Panc1 (cell line): ENCODE measurements around the gene GATB. TPM values are rescaled to one million over a fixed set of nuclear protein-coding genes. Genes with fewer than 3 reads are reported as not detected.

Experiments used
- ATAC-seq: fragments of 200-7000 bp; cut with Tn5 transposase; 2 replicates; pipeline ENCODE4 v1.9.1; 2020; ENCODE audit warnings: mild to moderate bottlenecking, moderate library complexity
- BruUV-seq: library from RNA; stranded (reverse); fragments of 400-500 nt; replicated peaks from 2 replicates; lab custom pipeline; 2021; lab: Mats Ljungman, UMichigan
- CTCF ChIA-PET: fragments of 300-600 bp; sonication (Branson Sonifier 250); formaldehyde crosslinking; loops from one replicate; lab custom pipeline; 2022; ENCODE audit warnings: antibody characterized with exemption; lab: Charles Lee
- POLR2A ChIA-PET: fragments of 300-600 bp; sonication (Branson Sonifier 250); formaldehyde crosslinking; loops from one replicate; lab custom pipeline; 2022; ENCODE audit warnings: antibody characterized with exemption; lab: Charles Lee
- DNase-seq: peaks from one replicate; pipeline ENCODE4 v3.0.0-alpha.2; 2010; ENCODE audit warnings: low read depth, low spot score
- H3K27ac ChIP-seq: 2 replicates; pipeline ENCODE4 v1.5.1; 2011; ENCODE audit warnings: mild to moderate bottlenecking, low read length, inconsistent platforms
- H3K27me3 ChIP-seq: fragments of 200-500 bp; sonication (Bioruptor generic); 2 replicates; pipeline ENCODE4 v1.6.0; 2014; ENCODE audit warnings: low read length, inconsistent platforms; ENCODE audit not compliant: control insufficient read depth, insufficient read depth
- H3K36me3 ChIP-seq: fragments of 200-500 bp; sonication (Bioruptor generic); 2 replicates; pipeline ENCODE4 v1.5.1; 2014; ENCODE audit warnings: inconsistent platforms, mild to moderate bottlenecking, low read length, moderate library complexity; ENCODE audit not compliant: control insufficient read depth, insufficient read depth
- H3K4me1 ChIP-seq: 2 replicates; pipeline ENCODE4 v1.5.1; 2011; ENCODE audit warnings: inconsistent platforms, mild to moderate bottlenecking, low read length, moderate library complexity; ENCODE audit not compliant: control insufficient read depth, insufficient read depth
- H3K4me3 ChIP-seq, 2 experiments: 2 replicates each; pipeline ENCODE4 v1.5.1; 2011 to 2012; ENCODE audit warnings: low read depth in 2 of 2, low read length in 2 of 2, mild to moderate bottlenecking in 2 of 2, inconsistent platforms in 1 of 2, moderate library complexity in 1 of 2
- H3K9me3 ChIP-seq: fragments of 200-500 bp; sonication (Bioruptor generic); 2 replicates; pipeline ENCODE4 v1.5.1; 2014; ENCODE audit warnings: low read depth, mild to moderate bottlenecking, inconsistent platforms, low read length, moderate library complexity; ENCODE audit not compliant: control insufficient read depth, insufficient read depth
- CTCF ChIP-seq: fragments of 450-650 bp; IDR thresholded peaks from 2 replicates; pipeline ENCODE4 v1.5.1; 2017; ENCODE audit warnings: mild to moderate bottlenecking
- POLR2AphosphoS5 ChIP-seq: IDR thresholded peaks from 2 replicates; pipeline ENCODE4 v1.6.1; 2012; ENCODE audit warnings: mild to moderate bottlenecking, low read depth, low read length, moderate library complexity
- REST ChIP-seq, 2 experiments: IDR thresholded peaks; 2 replicates each; pipeline ENCODE4 v1.6.1; 2011 to 2012; ENCODE audit warnings: low read depth in 2 of 2, control low read depth in 1 of 2, low read length in 1 of 2, mild to moderate bottlenecking in 1 of 2, moderate library complexity in 1 of 2; ENCODE audit not compliant: insufficient read depth in 1 of 2
- SIN3A ChIP-seq: IDR thresholded peaks from 2 replicates; pipeline ENCODE4 v1.6.1; 2012; ENCODE audit warnings: low read depth, mild to moderate bottlenecking, low read length, moderate library complexity, borderline replicate concordance; ENCODE audit not compliant: insufficient read depth
- TCF7L2 ChIP-seq: IDR thresholded peaks from 2 replicates; pipeline ENCODE4 v1.6.1; 2011; ENCODE audit warnings: mild to moderate bottlenecking, low read depth, low read length, inconsistent platforms
- in situ Hi-C: cut with HindIII; loops from 2 replicates; pipeline ENCODE4 v1.10.0; 2016; ENCODE audit warnings: low sequenced_read_pairs, low pct_unique_long_range_greater_than_20kb
- intact Hi-C: fragments of 100-400 bp; cut with micrococcal nuclease; formaldehyde crosslinking; loops from one replicate; pipeline ENCODE4 v1.10.0; 2022; ENCODE audit not compliant: unreplicated experiment
- total RNA-seq: library from RNA; stranded (reverse); gene quantifications from one replicate; pipeline ENCODE4 v1.2.1, GENCODE V29; 2021; ENCODE audit not compliant: unreplicated experiment

The GATB gene
- total RNA-seq, 1 experiment from 2014 or later: 9.7 TPM

GRCh38 chr4:151688003-151688784 lies 72.6 kb downstream of the GATB start:
- BruUV-seq: no TSS peak
- DNase-seq (no peak), ATAC-seq (no peak)
- Histone ChIP-seq H3K4me1 (no peaks in the 10 kb centered on the region), H3K9me3 (no peaks in the 10 kb centered on the region), H3K27ac (no peak overlapping the region), H3K27me3 (no peaks in the 10 kb centered on the region), H3K4me3 (no peak overlapping the region), H3K36me3 (no peaks in the 10 kb centered on the region)
- CTCF ChIA-PET: no interaction called here
- POLR2A ChIA-PET: no interaction called here
- intact Hi-C loops (no loop called here), in situ Hi-C loops (no loop called here)
- TF ChIP-seq REST (IDR thresholded peaks at IDR 0.05; ENCODE audit: insufficient read depth in 1 of 2, low read depth in 2 of 2, low read length in 1 of 2) (no peak), SIN3A (no peak), CTCF (no peak), POLR2AphosphoS5 (no peak), TCF7L2 (no peak)

- Histone ChIP-seq H3K27me3 (no peaks in the 10 kb centered on the region), H3K36me3 (no peaks in the 10 kb centered on the region), H3K27ac (no peak overlapping the region), H3K4me3 (no peak overlapping the region), H3K9me3 (no peaks in the 10 kb centered on the region), H3K4me1 (no peaks in the 10 kb centered on the region)
- intact Hi-C loops (no loop called here), in situ Hi-C loops (no loop called here)
- CTCF ChIA-PET: no interaction called here
- no peak for TF ChIP-seq POLR2AphosphoS5
- TF ChIP-seq REST (IDR thresholded peaks at IDR 0.05; ENCODE audit: insufficient read depth in 1 of 2, low read depth in 2 of 2, low read length in 1 of 2): no peak
- TF ChIP-seq TCF7L2: no peak
- TF ChIP-seq CTCF: no peak
- TF ChIP-seq SIN3A: no peak
- DNase-seq (no peak), ATAC-seq (no peak)
- BruUV-seq: no TSS peak
- POLR2A ChIA-PET: no interaction called here
Measured at GRCh38 chr4:151687021-151687640, 73.7 kb downstream of the GATB start.
